ENCODE data around the gene RELN. TPM values are rescaled to one million over a fixed set of nuclear protein-coding genes. Genes with fewer than 3 reads are reported as not detected.

Gene RELN
- total RNA-seq, 1 donor from 2014 or later = 7.1 TPM

DNA sequence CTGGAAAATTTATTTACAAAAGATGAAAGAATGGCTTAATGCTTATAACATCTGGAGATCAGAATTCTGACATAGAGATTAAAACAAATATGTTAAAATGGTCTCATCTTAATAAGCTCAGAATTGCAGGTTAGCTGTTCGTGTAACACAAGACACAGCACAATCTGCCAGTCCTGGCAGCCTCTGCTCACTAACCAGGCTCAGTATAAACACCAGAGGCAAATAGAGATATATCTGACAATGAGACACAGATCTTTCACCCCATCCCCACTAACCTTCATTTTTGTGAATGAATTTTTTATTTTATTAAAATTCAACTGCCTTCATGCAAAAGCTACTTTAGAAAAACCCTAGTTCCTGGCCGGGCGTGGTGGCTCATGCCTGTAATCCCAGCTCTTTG, 51.8 kb downstream of the RELN start:
- no peak overlapping the region for H3K4me3 ChIP-seq (ENCODE audit: low read depth, low read length)
- no peaks in the 10 kb centered on the region for H3K27me3 ChIP-seq (ENCODE audit: control insufficient read depth, insufficient read depth, low read length)
- TF ChIP-seq, protein P1, sequence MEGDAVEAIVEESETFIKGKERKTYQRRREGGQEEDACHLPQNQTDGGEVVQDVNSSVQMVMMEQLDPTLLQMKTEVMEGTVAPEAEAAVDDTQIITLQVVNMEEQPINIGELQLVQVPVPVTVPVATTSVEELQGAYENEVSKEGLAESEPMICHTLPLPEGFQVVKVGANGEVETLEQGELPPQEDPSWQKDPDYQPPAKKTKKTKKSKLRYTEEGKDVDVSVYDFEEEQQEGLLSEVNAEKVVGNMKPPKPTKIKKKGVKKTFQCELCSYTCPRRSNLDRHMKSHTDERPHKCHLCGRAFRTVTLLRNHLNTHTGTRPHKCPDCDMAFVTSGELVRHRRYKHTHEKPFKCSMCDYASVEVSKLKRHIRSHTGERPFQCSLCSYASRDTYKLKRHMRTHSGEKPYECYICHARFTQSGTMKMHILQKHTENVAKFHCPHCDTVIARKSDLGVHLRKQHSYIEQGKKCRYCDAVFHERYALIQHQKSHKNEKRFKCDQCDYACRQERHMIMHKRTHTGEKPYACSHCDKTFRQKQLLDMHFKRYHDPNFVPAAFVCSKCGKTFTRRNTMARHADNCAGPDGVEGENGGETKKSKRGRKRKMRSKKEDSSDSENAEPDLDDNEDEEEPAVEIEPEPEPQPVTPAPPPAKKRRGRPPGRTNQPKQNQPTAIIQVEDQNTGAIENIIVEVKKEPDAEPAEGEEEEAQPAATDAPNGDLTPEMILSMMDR (IDR thresholded peaks at IDR 0.05; ENCODE audit: insufficient read depth, low read length, poor library complexity, severe bottlenecking) = no peak
- no peaks in the 10 kb centered on the region for H3K36me3 ChIP-seq (ENCODE audit: control insufficient read depth, insufficient read depth, low read length)
- no peak for DNase-seq (ENCODE audit: low read depth)

DNA sequence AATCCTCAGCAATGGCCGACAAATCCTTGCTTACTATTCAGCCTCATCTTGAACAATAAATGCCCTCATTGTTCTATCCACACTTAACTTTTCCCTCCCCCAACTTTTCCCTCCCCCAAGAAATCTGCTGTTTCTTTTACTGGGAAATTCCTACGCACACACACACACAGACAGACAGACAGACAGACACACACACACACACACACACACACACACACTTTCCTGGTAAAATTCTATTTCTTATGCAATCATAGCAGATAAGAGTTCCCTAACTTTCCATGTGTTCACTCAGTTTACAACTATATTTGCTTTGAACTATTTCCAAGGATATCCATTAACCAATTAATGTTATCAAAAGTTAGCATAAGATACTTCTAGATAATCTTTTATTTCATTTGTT, 52.9 kb downstream of the RELN start:
- TF ChIP-seq, protein P1 (IDR thresholded peaks at IDR 0.05; ENCODE audit: insufficient read depth, low read length, poor library complexity, severe bottlenecking) = no peak
- Histone ChIP-seq H3K36me3 (ENCODE audit: control insufficient read depth, insufficient read depth, low read length) (no peaks in the 10 kb centered on the region), H3K27me3 (ENCODE audit: control insufficient read depth, insufficient read depth, low read length) (no peaks in the 10 kb centered on the region), H3K4me3 (ENCODE audit: low read depth, low read length) (no peak overlapping the region)
- DNase-seq (ENCODE audit: low read depth) = no peak

DNA sequence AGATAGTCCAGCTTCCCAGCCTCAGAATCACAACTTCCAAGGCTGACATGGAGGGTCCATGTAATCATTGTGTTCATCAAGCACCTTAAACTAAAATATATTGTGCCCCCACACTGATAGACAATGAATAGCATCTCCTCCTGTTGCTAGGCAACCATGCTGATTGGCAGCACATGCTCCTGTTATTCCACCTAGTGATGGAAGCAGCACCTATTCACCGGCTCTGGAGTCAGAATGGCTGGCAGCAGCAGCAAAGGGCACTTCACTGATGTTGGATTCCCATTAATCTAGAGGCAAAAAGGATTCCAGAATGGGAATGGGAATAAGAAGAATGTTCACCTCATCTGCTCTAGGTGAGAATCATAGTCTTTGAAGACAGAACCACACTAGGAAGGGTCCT, 55.0 kb downstream of the RELN start:
- H3K36me3 ChIP-seq (ENCODE audit: control insufficient read depth, insufficient read depth, low read length) = no peaks in the 10 kb centered on the region
- TF ChIP-seq, protein P1 (IDR thresholded peaks at IDR 0.05; ENCODE audit: insufficient read depth, low read length, poor library complexity, severe bottlenecking) = no peak
- H3K27me3 ChIP-seq (ENCODE audit: control insufficient read depth, insufficient read depth, low read length) = no peaks in the 10 kb centered on the region
- no peak for DNase-seq (ENCODE audit: low read depth)
- H3K4me3 ChIP-seq (ENCODE audit: low read depth, low read length) = no peak overlapping the region

DNA sequence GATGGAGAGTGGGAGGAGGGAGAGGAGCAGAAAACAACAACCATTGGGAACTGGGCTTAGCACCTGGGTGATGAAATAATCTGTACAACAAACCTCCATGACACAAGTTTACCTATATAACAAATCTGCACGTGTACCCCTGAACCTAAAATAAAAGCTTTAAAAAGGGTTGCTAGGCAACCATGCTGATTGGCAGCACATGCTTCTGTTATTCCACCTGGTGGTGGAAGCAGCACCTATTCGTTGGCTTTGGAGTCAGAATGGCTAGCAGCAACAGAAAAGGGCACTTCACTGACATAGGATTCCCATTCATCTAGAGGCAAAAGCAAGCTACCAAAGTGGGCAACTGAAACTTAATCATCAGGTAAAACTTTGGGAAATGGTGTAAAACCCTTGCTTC, 57.1 kb downstream of the RELN start:
- H3K36me3 ChIP-seq (ENCODE audit: control insufficient read depth, insufficient read depth, low read length) = no peaks in the 10 kb centered on the region
- TF ChIP-seq, protein P1 (IDR thresholded peaks at IDR 0.05; ENCODE audit: insufficient read depth, low read length, poor library complexity, severe bottlenecking) = no peak
- no peaks in the 10 kb centered on the region for H3K27me3 ChIP-seq (ENCODE audit: control insufficient read depth, insufficient read depth, low read length)
- no peak for DNase-seq (ENCODE audit: low read depth)
- no peak overlapping the region for H3K4me3 ChIP-seq (ENCODE audit: low read depth, low read length)

DNA sequence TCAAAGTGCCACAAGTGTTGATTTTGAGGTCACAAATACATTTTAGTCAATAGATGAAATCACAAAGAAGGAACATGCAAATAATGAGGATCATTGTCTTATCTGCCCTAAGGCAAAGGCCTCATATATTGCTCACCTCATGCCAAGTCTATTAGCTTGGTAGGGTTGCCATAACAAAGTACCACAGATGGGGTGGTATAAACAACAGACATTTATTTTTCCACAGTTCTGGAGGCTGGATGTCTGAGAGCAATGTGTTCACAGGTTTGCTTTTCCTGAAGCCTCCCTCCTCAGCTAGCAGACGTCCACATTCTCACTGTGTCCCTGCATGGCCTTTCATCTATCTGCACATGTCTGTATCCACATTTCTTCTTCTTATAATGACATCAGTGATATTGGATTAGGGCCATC, 59.6 kb downstream of the RELN start:
- TF ChIP-seq, protein P1 (IDR thresholded peaks at IDR 0.05; ENCODE audit: insufficient read depth, low read length, poor library complexity, severe bottlenecking) = no peak
- no peak for DNase-seq (ENCODE audit: low read depth)
- no peak overlapping the region for H3K4me3 ChIP-seq (ENCODE audit: low read depth, low read length)
- H3K36me3 ChIP-seq (ENCODE audit: control insufficient read depth, insufficient read depth, low read length) = no peaks in the 10 kb centered on the region
- no peaks in the 10 kb centered on the region for H3K27me3 ChIP-seq (ENCODE audit: control insufficient read depth, insufficient read depth, low read length)

DNA sequence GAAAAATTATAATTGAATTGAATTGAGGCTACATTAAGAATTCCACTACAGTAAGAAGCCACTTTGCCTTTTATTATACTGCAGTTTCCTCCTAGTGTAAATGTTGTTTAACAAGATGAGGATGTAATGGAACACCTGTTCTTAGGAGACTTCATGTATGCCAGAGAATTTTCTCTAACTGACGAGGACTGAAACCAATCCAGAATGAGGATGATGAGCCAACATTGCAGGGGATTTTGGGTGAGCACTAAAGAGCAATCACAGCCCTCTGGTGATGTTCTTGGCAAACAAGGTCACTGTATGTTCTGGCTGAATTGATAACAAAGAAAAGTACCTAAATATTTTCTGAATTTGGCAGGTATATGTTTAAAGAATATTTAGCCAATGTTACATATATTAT, 60.9 kb downstream of the RELN start:
- no peak for DNase-seq (ENCODE audit: low read depth)
- Histone ChIP-seq H3K36me3 (ENCODE audit: control insufficient read depth, insufficient read depth, low read length) (no peaks in the 10 kb centered on the region), H3K4me3 (ENCODE audit: low read depth, low read length) (no peak overlapping the region), H3K27me3 (ENCODE audit: control insufficient read depth, insufficient read depth, low read length) (no peaks in the 10 kb centered on the region)
- TF ChIP-seq, protein P1 (IDR thresholded peaks at IDR 0.05; ENCODE audit: insufficient read depth, low read length, poor library complexity, severe bottlenecking) = no peak
